Thyroid gland (tissue), 4 donors: Measurements from ENCODE around the gene TRIM61.

Source experiments
- POLR2A ChIP-seq, 2 donors: fragments of 450-650 bp; IDR thresholded peaks; one replicate each; pipeline ENCODE4 v1.6.1; 2017; ENCODE audit warnings: antibody characterized with exemption in 2 of 2, mild to moderate bottlenecking in 2 of 2, moderate library complexity in 1 of 2
- TF ChIP-seq, protein P1 (sequence below), 6 experiments: fragments of 200-600 bp in 3 of 6; fragments of 450-650 bp in 3 of 6; sonication (generic) in 3 of 6; IDR thresholded peaks; one replicate each; pipeline ENCODE4 v1.5.1; 2016 to 2019; ENCODE audit warnings: antibody characterized with exemption in 6 of 6, mild to moderate bottlenecking in 2 of 6, inconsistent platforms in 1 of 6, moderate library complexity in 1 of 6

DNA sequence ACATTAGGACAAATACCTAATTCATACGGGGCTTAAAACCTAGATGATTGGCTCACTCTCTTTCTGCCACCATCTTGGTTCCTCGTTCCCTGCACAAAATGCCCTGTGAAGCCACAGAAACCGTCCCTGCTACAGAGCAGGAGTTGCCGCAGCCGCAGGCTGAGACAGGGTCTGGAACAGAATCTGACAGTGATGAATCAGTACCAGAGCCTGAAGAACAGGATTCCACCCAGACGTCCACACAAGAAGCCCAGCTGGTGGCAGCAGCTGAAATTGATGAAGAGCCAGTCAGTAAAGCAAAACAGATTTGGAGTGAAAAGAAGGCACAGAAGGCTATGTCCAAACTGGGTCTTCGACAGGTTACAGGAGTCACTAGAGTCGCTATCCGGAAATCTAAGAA is 34.3 kb downstream of the TRIM61 start:
- TF ChIP-seq, protein P1, sequence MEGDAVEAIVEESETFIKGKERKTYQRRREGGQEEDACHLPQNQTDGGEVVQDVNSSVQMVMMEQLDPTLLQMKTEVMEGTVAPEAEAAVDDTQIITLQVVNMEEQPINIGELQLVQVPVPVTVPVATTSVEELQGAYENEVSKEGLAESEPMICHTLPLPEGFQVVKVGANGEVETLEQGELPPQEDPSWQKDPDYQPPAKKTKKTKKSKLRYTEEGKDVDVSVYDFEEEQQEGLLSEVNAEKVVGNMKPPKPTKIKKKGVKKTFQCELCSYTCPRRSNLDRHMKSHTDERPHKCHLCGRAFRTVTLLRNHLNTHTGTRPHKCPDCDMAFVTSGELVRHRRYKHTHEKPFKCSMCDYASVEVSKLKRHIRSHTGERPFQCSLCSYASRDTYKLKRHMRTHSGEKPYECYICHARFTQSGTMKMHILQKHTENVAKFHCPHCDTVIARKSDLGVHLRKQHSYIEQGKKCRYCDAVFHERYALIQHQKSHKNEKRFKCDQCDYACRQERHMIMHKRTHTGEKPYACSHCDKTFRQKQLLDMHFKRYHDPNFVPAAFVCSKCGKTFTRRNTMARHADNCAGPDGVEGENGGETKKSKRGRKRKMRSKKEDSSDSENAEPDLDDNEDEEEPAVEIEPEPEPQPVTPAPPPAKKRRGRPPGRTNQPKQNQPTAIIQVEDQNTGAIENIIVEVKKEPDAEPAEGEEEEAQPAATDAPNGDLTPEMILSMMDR (IDR thresholded peaks at IDR 0.05), result no peak
- TF ChIP-seq POLR2A (IDR thresholded peaks at IDR 0.05), result no peak
